Right atrium auricular region (tissue), 2 donors: Measurements from ENCODE around the gene ZBP1. TPM values are rescaled to one million over a fixed set of nuclear protein-coding genes. Genes with fewer than 3 reads are reported as not detected.

Source experiments
- DNase-seq: peaks from one replicate; pipeline ENCODE4 v3.0.0-alpha.2; 2019; ENCODE audit warnings: low spot score
- H3K27ac ChIP-seq, 2 donors: fragments of 200-600 bp; sonication (generic); 1 replicate in 1 of 2; 2 replicates in 1 of 2; pipeline ENCODE4 v1.5.1; 2016 to 2019
- H3K27me3 ChIP-seq, 2 donors: fragments of 200-600 bp; sonication (generic); one replicate each; pipeline versions ENCODE4 v1.5.1 to v1.6.0; 2017 to 2019
- H3K36me3 ChIP-seq: fragments of 200-600 bp; sonication (generic); one replicate; pipeline ENCODE4 v1.5.1; 2016
- H3K4me1 ChIP-seq, 2 donors: fragments of 200-600 bp; sonication (generic); one replicate each; pipeline versions ENCODE4 v1.5.1 to v1.6.0; 2017 to 2019
- H3K4me3 ChIP-seq, 2 donors: fragments of 200-600 bp; sonication (generic); 1 replicate in 1 of 2; 2 replicates in 1 of 2; pipeline ENCODE4 v1.5.1; 2017 to 2019; ENCODE audit warnings: mild to moderate bottlenecking in 1 of 2, moderate library complexity in 1 of 2
- H3K9me3 ChIP-seq, 2 donors: fragments of 200-600 bp; sonication (generic); one replicate each; pipeline ENCODE4 v1.5.1; 2019
- total RNA-seq, 2 donors: library from RNA; depleted of rRNA; stranded (reverse); fragments of >200 nt; gene quantifications; one replicate each; pipeline ENCODE4 v1.1.0, GENCODE V29; 2016
- TF ChIP-seq, protein P1 (sequence below), 2 donors: fragments of 200-600 bp; sonication (generic); IDR thresholded peaks; one replicate each; pipeline ENCODE4 v1.5.1; 2019; ENCODE audit warnings: antibody characterized with exemption in 2 of 2

The ZBP1 gene
- total RNA-seq, 2 donors from 2014 or later, result not detected

DNA sequence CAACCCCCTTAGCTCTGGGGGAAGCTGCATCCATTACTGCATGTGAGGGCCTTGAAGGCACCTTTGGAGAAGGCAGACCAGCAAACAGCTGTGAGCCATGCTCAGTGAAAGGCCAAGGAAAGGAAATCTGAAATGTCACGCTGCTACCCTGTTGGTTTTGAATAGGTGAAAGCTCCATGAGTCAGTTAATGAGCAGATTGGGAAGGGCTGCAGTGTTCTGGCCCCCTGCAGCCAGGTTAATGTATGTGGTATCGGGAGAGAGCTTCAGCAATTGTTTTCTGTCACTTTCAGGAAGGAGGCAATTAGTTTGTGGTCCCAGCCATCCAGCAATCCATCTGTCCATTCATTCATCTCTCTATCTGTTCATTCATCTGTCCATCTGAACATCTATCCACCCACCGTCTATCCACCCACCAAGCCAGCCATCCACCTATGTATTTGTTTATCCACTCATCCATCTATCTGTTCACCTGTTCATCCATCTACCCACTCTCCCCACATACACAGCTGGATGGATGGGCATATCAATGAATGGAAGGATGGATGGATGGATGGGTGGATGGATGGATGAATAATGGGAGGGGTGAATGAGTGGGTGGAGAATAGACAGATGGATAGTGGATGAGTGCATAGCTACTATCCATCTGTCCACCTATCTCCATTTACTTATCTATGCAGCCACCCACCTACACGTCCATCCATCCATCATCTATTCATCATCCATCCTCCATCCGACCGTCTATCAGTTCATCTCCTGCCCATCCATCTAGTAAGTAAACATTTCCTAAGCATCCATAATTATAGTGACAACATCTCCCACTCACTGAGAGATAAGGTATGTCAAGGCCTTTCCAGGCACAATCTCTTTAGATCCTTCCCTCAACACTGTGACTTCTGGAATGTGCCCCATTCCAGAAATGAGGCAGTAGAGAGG lies 43.3 kb downstream of the ZBP1 start:
- TF ChIP-seq, protein P1, sequence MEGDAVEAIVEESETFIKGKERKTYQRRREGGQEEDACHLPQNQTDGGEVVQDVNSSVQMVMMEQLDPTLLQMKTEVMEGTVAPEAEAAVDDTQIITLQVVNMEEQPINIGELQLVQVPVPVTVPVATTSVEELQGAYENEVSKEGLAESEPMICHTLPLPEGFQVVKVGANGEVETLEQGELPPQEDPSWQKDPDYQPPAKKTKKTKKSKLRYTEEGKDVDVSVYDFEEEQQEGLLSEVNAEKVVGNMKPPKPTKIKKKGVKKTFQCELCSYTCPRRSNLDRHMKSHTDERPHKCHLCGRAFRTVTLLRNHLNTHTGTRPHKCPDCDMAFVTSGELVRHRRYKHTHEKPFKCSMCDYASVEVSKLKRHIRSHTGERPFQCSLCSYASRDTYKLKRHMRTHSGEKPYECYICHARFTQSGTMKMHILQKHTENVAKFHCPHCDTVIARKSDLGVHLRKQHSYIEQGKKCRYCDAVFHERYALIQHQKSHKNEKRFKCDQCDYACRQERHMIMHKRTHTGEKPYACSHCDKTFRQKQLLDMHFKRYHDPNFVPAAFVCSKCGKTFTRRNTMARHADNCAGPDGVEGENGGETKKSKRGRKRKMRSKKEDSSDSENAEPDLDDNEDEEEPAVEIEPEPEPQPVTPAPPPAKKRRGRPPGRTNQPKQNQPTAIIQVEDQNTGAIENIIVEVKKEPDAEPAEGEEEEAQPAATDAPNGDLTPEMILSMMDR (IDR thresholded peaks at IDR 0.05), result no peak

DNA sequence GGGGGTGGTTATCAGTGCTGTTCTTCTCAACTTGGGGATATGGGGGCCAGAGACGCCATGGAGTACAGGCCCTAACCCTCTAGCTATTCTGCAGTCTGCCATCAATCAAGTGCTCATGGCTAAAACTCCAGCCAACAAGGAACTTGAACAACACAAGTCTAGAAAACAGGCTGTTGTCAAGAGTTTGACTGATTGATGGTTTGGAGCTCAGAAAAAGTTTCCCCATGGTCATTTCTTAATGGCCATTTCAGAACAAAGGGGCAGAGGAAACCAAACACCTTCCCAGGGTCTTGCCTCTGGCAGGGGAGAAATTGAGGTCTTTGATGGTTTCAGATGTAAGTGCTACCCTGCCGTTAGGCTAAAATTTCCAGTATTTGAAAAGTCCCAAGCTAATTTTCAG lies 44.2 kb downstream of the ZBP1 start:
- no peak overlapping the region for H3K27ac ChIP-seq
- no peak for DNase-seq
- no peaks in the 10 kb centered on the region for H3K9me3 ChIP-seq
- no peaks in the 10 kb centered on the region for H3K36me3 ChIP-seq
- H3K27me3 ChIP-seq, result no peaks in the 10 kb centered on the region
- H3K4me1 ChIP-seq, result no peaks in the 10 kb centered on the region
- TF ChIP-seq, protein P1 (IDR thresholded peaks at IDR 0.05), result no peak
- no peak overlapping the region for H3K4me3 ChIP-seq

More for the DNA sequence above, 43.3 kb downstream of the ZBP1 start:
- no peaks in the 10 kb centered on the region for H3K4me1 ChIP-seq
- no peak overlapping the region for H3K4me3 ChIP-seq
- DNase-seq, result no peak
- no peaks in the 10 kb centered on the region for H3K27me3 ChIP-seq
- no peak overlapping the region for H3K27ac ChIP-seq
- no peaks in the 10 kb centered on the region for H3K36me3 ChIP-seq
- no peaks in the 10 kb centered on the region for H3K9me3 ChIP-seq

DNA sequence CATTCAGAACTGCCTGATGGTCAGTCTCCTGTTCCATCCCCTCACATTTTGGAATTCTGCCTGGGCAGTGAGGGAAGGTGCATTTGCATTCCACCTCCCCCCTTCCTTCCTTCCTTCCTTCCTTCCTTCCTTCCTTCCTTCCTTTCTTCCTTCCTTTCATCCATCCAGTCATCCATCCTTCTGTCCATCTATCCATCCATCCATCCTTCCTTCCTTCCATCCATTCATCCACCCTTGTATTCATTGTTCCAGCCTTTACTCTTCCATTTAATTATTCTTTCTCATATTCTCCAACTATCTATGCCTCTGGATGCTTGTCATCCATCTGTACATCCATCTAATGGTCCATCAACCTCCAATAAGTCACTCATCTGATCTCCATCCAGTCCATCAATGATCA lies 45.3 kb downstream of the ZBP1 start:
- TF ChIP-seq, protein P1 (IDR thresholded peaks at IDR 0.05), result no peak
- Histone ChIP-seq H3K9me3 (no peaks in the 10 kb centered on the region), H3K36me3 (no peaks in the 10 kb centered on the region), H3K4me1 (no peaks in the 10 kb centered on the region), H3K27ac (no peak overlapping the region), H3K4me3 (no peak overlapping the region), H3K27me3 (no peaks in the 10 kb centered on the region)
- no peak for DNase-seq

DNA sequence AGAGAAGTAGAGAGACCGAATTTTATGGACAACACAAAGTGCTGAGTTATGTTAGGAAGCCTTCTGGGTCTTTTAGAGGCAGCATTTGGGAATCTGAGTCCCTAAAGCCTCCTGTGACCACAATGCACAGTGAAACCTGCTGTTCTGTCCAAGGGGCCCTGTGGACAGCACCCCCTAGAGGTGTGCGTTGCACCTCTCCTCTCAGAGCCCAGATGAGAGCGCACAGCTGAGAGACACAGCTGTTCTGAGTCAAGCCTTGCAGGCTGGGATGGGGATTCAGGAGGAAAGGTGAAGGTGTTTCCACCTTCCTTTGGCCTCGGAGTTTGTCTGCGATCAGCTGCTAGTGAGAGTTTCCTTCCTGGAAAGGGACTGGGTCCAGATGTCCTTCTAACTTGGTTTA lies 46.3 kb downstream of the ZBP1 start:
- Histone ChIP-seq H3K27ac (no peak overlapping the region), H3K9me3 (no peaks in the 10 kb centered on the region), H3K4me3 (no peak overlapping the region), H3K4me1 (no peaks in the 10 kb centered on the region), H3K27me3 (no peaks in the 10 kb centered on the region), H3K36me3 (no peaks in the 10 kb centered on the region)
- DNase-seq, result no peak
- TF ChIP-seq, protein P1 (IDR thresholded peaks at IDR 0.05), result no peak

DNA sequence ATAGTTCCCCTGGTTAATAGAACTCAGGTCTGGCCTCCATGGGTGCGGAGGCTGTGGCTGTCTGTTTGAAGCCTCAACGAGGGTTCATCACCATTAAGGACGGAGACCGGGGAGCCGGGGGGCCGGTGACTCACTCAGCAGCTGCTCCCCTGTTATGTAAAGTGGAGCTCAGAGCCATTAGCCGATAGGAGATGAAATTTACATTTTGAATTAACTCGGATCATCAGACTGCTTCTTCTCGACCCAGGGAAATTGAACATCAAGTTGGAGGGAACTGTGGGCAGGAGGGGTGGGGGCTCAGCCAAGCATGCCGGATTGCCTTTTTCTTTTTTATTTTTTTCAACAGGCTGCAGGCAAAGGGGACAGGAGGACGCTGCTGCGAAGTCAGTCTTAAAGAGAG lies 47.0 kb downstream of the ZBP1 start:
- no peaks in the 10 kb centered on the region for H3K36me3 ChIP-seq
- H3K27me3 ChIP-seq, result no peaks in the 10 kb centered on the region
- H3K4me1 ChIP-seq, result no peaks in the 10 kb centered on the region
- H3K9me3 ChIP-seq, result no peaks in the 10 kb centered on the region
- no peak for DNase-seq
- H3K4me3 ChIP-seq, result no peak overlapping the region
- no peak overlapping the region for H3K27ac ChIP-seq
- TF ChIP-seq, protein P1 (IDR thresholded peaks at IDR 0.05), result no peak
